IMR-90 (cell line): ENCODE data around the gene CARMIL1.

Experiments used
- BHLHE40 ChIP-seq: fragments of 150-350 bp; IDR thresholded peaks from 2 replicates; pipeline ENCODE4 v1.6.1; 2016; ENCODE audit warnings: mild to moderate bottlenecking, low read depth, low read length
- CEBPB ChIP-seq: IDR thresholded peaks from 2 replicates; pipeline ENCODE4 v1.6.1; 2012; ENCODE audit warnings: low read depth, low read length, improper control_type of control experiment
- CHD1 ChIP-seq: IDR thresholded peaks from 2 replicates; pipeline ENCODE4 v1.6.1; 2012; ENCODE audit warnings: low read depth, low read length, improper control_type of control experiment
- CTCF ChIP-seq: conservative IDR thresholded peaks from 2 replicates; pipeline ENCODE4 v1.5.1; 2012; ENCODE audit warnings: mild to moderate bottlenecking, low read depth, low read length, improper control_type of control experiment
- ELK1 ChIP-seq: fragments of 150-350 bp; IDR thresholded peaks from 2 replicates; pipeline ENCODE4 v1.6.1; 2016; ENCODE audit warnings: low read depth, mild to moderate bottlenecking, low read length, moderate library complexity, borderline replicate concordance
- FOS ChIP-seq: fragments of 150-350 bp; IDR thresholded peaks from 2 replicates; pipeline ENCODE4 v1.6.1; 2016; ENCODE audit warnings: low read depth, low read length
- MAFK ChIP-seq: IDR thresholded peaks from 2 replicates; pipeline ENCODE4 v1.6.1; 2012; ENCODE audit warnings: low read depth, low read length, improper control_type of control experiment
- MAZ ChIP-seq: IDR thresholded peaks from 2 replicates; pipeline ENCODE4 v1.6.1; 2012; ENCODE audit warnings: low read depth, mild to moderate bottlenecking, low read length, improper control_type of control experiment, moderate library complexity, borderline replicate concordance
- MXI1 ChIP-seq: IDR thresholded peaks from 2 replicates; pipeline ENCODE4 v1.6.1; 2012; ENCODE audit warnings: low read depth, mild to moderate bottlenecking, low read length, moderate library complexity, borderline replicate concordance
- POLR2A ChIP-seq: IDR thresholded peaks from 2 replicates; pipeline ENCODE4 v1.6.1; 2012; ENCODE audit warnings: mild to moderate bottlenecking, low read depth, low read length
- RAD21 ChIP-seq: IDR thresholded peaks from 2 replicates; pipeline ENCODE4 v1.6.1; 2012; ENCODE audit warnings: low read length, improper control_type of control experiment
- RFX5 ChIP-seq: IDR thresholded peaks from 2 replicates; pipeline ENCODE4 v1.8.0; 2012; ENCODE audit warnings: low read depth, mild to moderate bottlenecking, low read length, moderate library complexity
- SMC3 ChIP-seq: fragments of 150-350 bp; IDR thresholded peaks from 2 replicates; pipeline ENCODE4 v1.6.1; 2016; ENCODE audit warnings: low read depth, mild to moderate bottlenecking, antibody characterized with exemption, low read length, moderate library complexity
- USF2 ChIP-seq: fragments of 150-350 bp; IDR thresholded peaks from 2 replicates; pipeline ENCODE4 v1.6.1; 2017; ENCODE audit warnings: mild to moderate bottlenecking, antibody characterized with exemption, low read length, low read depth

GRCh38 chr6:25441663-25442270 is 162.6 kb downstream of the CARMIL1 start:
- TF ChIP-seq CTCF (no peak), POLR2A (no peak), FOS (no peak), RAD21 (no peak), CHD1 (no peak), ELK1 (no peak), MAFK (no peak), MAZ (no peak), RFX5 (no peak), USF2 (no peak), BHLHE40 (no peak), SMC3 (no peak), MXI1 (no peak), CEBPB (no peak)
